ENCODE results near the gene IL4I1. TPM values are rescaled to one million over a fixed set of nuclear protein-coding genes. Genes with fewer than 3 reads are reported as not detected.
"Not testable (repeated sequence)": the region's sequence is repeated elsewhere in the genome, so short reads cannot be mapped to it uniquely, and the experiment has no call there.

IL4I1 gene
- total RNA-seq, 1 experiment from 2014 or later = 0.18 TPM

- DNase-seq (ENCODE audit: low read depth in 1 of 2, low spot score in 2 of 2) = peak; percentile 97 to 98
- peak overlapping the region; percentile 97 for H3K27ac ChIP-seq
- H3K4me1 ChIP-seq (replicated peaks) = peaks cover 12% of the 10 kb centered on the region
- no peaks in the 10 kb centered on the region for H3K27me3 ChIP-seq (replicated peaks)
- peak overlapping the region; percentile 79 for H3K4me3 ChIP-seq
- H3K36me3 ChIP-seq = peaks cover 57% of the 10 kb centered on the region
- no peaks in the 10 kb centered on the region for H3K9me3 ChIP-seq (replicated peaks)
Observed at GRCh38 chr19:49929611-49930482, 33.2 kb upstream of the IL4I1 start.

- Histone ChIP-seq H3K36me3 (peaks cover 64% of the 10 kb centered on the region), H3K27ac (peak within 1 kb of the TSS; percentile 97), H3K4me3 (peak within 1 kb of the TSS; percentile 79), H3K4me1 (replicated peaks) (peaks cover 12% of the 10 kb centered on the region), H3K9me3 (replicated peaks) (no peaks in the 10 kb centered on the region), H3K27me3 (replicated peaks) (no peaks in the 10 kb centered on the region)
- DNase-seq (ENCODE audit: low read depth in 1 of 2, low spot score in 2 of 2) = peak; percentile 92 to 96
Observed at GRCh38 chr19:49929121-49929610, 32.5 kb upstream of the IL4I1 start, which contains the start of the genes ATF5 and NUP62. ATF5 (plus strand) TSS chr19:49929205; CDS start chr19:49930851, 1,646 bp downstream. NUP62 (minus strand) TSS chr19:49929504; CDS start chr19:49909807, 19,697 bp downstream.

GRCh38 chr19:49927526-49928264, 31.0 kb upstream of the IL4I1 start:
- Histone ChIP-seq H3K27ac (no peak overlapping the region), H3K9me3 (replicated peaks) (no peaks in the 10 kb centered on the region), H3K4me1 (replicated peaks) (peaks cover 12% of the 10 kb centered on the region), H3K36me3 (peaks cover 79% of the 10 kb centered on the region), H3K27me3 (replicated peaks) (no peaks in the 10 kb centered on the region), H3K4me3 (peak overlapping the region; percentile 79)
- DNase-seq (ENCODE audit: low read depth in 1 of 2, low spot score in 2 of 2) = no peak

- Histone ChIP-seq H3K9me3 (replicated peaks) (no peaks in the 10 kb centered on the region), H3K36me3 (peaks cover 83% of the 10 kb centered on the region), H3K27ac (no peak overlapping the region), H3K27me3 (replicated peaks) (no peaks in the 10 kb centered on the region), H3K4me3 (no peak overlapping the region), H3K4me1 (replicated peaks) (peaks cover 12% of the 10 kb centered on the region)
- no peak for DNase-seq (ENCODE audit: low read depth in 1 of 2, low spot score in 2 of 2)
Observed at GRCh38 chr19:49926515-49926914, 29.8 kb upstream of the IL4I1 start.

GRCh38 chr19:49925486-49925885, 28.8 kb upstream of the IL4I1 start:
- peaks cover 83% of the 10 kb centered on the region for H3K36me3 ChIP-seq
- no peak overlapping the region for H3K27ac ChIP-seq
- DNase-seq (ENCODE audit: low read depth in 1 of 2, low spot score in 2 of 2) = no peak
- no peak overlapping the region for H3K4me3 ChIP-seq
- no peaks in the 10 kb centered on the region for H3K27me3 ChIP-seq (replicated peaks)
- H3K9me3 ChIP-seq (replicated peaks) = no peaks in the 10 kb centered on the region
- peaks cover 12% of the 10 kb centered on the region for H3K4me1 ChIP-seq (replicated peaks)

GRCh38 chr19:49924881-49925210, 28.2 kb upstream of the IL4I1 start:
- H3K27me3 ChIP-seq (replicated peaks); H3K9me3 ChIP-seq (replicated peaks); H3K27ac ChIP-seq; H3K4me3 ChIP-seq; DNase-seq (ENCODE audit: low read depth in 1 of 2, low spot score in 2 of 2): not testable (repeated sequence)
- Histone ChIP-seq H3K4me1 (replicated peaks) (peaks cover 12% of the 10 kb centered on the region), H3K36me3 (peaks cover 88% of the 10 kb centered on the region)

GRCh38 chr19:49924004-49924880, 27.6 kb upstream of the IL4I1 start:
- Histone ChIP-seq H3K27ac (no peak overlapping the region), H3K9me3 (replicated peaks) (no peaks in the 10 kb centered on the region), H3K4me1 (replicated peaks) (peaks cover 10% of the 10 kb centered on the region), H3K4me3 (no peak overlapping the region), H3K36me3 (peaks cover 93% of the 10 kb centered on the region), H3K27me3 (replicated peaks) (no peaks in the 10 kb centered on the region)
- DNase-seq (ENCODE audit: low read depth in 1 of 2, low spot score in 2 of 2) = no peak

- Histone ChIP-seq H3K36me3 (peaks cover 96% of the 10 kb centered on the region), H3K27me3 (replicated peaks) (no peaks in the 10 kb centered on the region), H3K4me3 (no peak overlapping the region), H3K4me1 (replicated peaks) (peaks cover 10% of the 10 kb centered on the region), H3K27ac (no peak overlapping the region), H3K9me3 (replicated peaks) (no peaks in the 10 kb centered on the region)
- no peak for DNase-seq (ENCODE audit: low read depth in 1 of 2, low spot score in 2 of 2)
Observed at GRCh38 chr19:49923055-49924003, 26.6 kb upstream of the IL4I1 start.

- Histone ChIP-seq H3K36me3 (peaks cover 96% of the 10 kb centered on the region), H3K27me3 (replicated peaks) (no peaks in the 10 kb centered on the region), H3K9me3 (replicated peaks) (no peaks in the 10 kb centered on the region), H3K4me3 (no peak overlapping the region), H3K4me1 (replicated peaks) (no peaks in the 10 kb centered on the region), H3K27ac (no peak overlapping the region)
- DNase-seq (ENCODE audit: low read depth in 1 of 2, low spot score in 2 of 2) = no peak
Observed at GRCh38 chr19:49921871-49922795, 25.4 kb upstream of the IL4I1 start.

- H3K36me3 ChIP-seq = peaks cover 93% of the 10 kb centered on the region
- no peak overlapping the region for H3K27ac ChIP-seq
- H3K9me3 ChIP-seq (replicated peaks) = no peaks in the 10 kb centered on the region
- no peaks in the 10 kb centered on the region for H3K4me1 ChIP-seq (replicated peaks)
- H3K27me3 ChIP-seq (replicated peaks) = no peaks in the 10 kb centered on the region
- H3K4me3 ChIP-seq = no peak overlapping the region
- DNase-seq (ENCODE audit: low read depth in 1 of 2, low spot score in 2 of 2) = no peak
Observed at GRCh38 chr19:49920624-49921363, 24.1 kb upstream of the IL4I1 start.

GRCh38 chr19:49918089-49918488, 21.4 kb upstream of the IL4I1 start:
- Histone ChIP-seq H3K4me3 (no peak overlapping the region), H3K36me3 (peaks cover 92% of the 10 kb centered on the region), H3K9me3 (replicated peaks) (no peaks in the 10 kb centered on the region), H3K4me1 (replicated peaks) (no peaks in the 10 kb centered on the region), H3K27ac (no peak overlapping the region), H3K27me3 (replicated peaks) (no peaks in the 10 kb centered on the region)
- no peak for DNase-seq (ENCODE audit: low read depth in 1 of 2, low spot score in 2 of 2)

All from SJSA1 (cell line).